HG03064 (cell line): ENCODE data around the gene NMNAT3.

Experiments used
- ATAC-seq: cut with Tn5 transposase; IDR thresholded peaks from one replicate; pipeline ENCODE4 v1.9.1; 2021; ENCODE audit warnings: low read depth; ENCODE audit not compliant: unreplicated experiment

Gene NMNAT3

DNA sequence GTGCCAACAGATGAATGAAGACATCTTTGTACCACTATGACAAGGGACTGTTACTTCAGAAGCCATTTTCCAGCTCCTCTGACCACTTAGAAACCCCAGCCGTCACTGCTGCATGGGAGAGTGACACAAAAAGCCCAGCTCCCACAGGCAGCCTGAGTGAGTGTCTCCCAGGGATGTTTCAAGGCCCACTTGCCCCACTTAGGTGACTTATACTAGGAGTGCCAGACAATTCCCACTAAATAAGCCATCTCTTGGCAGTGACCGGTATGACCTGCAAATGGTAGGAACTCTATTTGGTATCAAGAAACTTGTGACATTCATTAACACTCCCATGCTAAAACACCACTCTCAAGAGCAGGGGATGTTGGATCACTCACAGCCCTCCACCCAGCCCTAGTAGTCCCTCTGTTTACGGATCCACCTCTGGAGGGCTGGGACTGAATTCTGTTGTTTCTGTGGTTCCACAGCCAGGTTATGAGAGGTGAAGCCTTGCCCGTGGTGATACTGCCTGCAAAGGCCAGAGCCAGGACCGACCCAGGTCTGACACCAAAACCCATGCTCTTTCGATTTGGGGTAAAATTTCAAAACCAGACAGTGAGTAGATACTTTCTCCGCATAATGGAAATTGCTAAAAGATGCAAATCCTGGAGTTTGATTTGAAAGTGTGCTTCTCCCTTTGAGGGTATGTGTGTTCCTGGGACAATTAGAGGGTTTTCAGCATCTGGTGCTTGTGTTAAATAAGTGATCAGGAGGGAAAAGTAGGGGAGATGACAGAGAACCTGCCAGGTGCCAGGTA is 152.7 kb downstream of the NMNAT3 start:
- ATAC-seq: no peak

DNA sequence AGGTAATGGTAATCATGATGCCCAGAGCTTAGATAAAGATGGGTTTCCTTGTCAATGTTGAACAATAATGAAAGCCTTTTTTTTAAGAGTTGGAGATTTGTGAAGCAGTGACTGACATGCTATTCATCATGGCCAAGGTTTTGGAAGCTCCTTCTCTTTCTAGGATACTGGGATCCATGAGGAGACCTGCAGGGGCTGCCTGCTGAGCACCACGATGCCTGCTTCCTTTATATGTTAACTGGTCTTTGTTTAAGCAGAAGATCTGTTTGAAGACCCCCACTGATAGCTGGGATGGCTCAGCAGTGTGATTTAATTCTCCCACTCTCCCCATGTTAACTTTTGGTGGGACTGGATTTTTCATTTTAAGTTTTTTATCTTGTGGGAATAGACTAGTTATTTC is 154.1 kb downstream of the NMNAT3 start:
- no peak for ATAC-seq

GRCh38 chr3:139523166-139523565 is 154.6 kb downstream of the NMNAT3 start:
- ATAC-seq: no peak

DNA sequence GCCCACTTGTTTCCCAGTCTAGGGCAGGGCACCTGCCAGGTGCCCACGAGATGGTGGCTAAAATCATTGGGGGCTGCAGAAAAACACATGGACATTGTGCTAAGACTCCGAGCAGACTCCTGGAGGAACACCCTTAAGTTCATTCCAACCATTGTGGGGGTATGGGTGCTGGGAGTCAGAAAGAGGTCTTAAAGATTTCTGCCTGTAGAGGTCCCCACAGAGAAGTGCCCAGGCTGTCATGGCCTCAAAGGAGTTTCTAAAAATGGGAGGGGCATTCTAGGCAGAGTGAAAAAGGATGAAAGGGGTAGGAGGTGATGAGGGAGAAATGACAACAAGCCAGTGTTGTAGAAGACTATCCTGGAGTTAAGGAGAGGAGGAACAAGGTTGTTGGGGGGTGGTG is 155.4 kb downstream of the NMNAT3 start:
- ATAC-seq: no peak

GRCh38 chr3:139521816-139522215 is 156.0 kb downstream of the NMNAT3 start:
- ATAC-seq: no peak

DNA sequence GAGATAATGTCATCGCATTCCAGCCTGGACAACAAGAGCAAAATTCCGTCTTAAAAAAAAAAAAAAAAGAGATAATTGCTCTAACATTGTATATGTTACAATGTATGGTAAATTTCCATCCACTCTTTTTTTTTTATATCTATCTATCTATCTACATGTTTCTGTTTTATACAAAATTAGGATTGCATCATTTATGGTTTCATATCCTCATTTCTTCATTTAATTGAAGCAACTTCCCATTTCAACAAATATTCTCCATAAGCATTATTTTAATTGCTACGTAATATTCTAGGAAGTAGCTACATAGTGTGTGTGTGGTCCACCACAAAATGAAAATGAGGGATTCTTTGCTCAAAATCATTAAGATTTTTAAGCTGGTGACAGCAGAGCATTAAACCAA is 156.6 kb downstream of the NMNAT3 start:
- ATAC-seq: no peak

GRCh38 chr3:139519998-139520737 is 157.6 kb downstream of the NMNAT3 start:
- no peak for ATAC-seq

DNA sequence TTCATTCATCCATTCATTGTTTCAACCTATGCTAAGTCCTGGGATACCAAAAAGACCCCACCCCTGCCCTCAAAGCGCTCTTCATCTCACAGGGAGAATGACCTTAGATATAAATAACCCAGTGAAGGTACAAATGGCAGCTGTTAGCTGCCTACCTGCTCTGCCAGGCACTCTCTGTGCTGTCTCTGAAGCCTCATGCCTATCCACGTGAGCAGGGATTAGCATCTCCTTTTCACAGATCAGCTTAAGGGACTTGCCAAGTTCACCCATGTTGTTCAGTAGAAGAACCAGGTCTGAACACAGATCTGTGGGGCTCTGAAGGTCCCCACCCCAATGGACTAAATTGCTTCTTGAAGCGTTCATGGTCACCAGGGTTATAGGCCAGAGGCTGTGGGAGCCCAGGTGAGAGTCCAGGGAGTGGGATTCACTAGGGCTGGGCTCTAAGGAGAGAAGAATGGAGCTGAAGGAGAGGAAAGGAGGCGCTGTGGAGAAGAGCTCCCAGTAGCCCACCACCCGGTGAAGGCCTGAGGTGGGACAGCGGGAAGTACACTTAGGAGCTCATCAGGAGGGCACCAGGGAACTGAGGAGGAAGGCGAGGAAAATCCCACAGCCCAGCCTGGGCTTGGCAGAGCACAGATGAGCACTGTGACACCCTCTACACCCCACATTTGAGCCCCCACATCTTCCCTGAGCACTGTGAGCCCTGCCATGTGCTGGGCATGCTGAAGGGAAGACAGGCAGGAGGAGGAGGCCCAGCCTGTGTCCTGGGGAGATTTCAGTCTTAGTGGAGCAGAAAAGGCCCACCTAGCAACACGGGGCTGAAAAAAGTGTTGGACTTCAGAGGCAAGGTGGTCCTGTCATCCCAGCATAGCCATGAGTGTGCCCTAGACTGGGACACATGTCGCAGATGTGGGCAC is 158.6 kb downstream of the NMNAT3 start:
- ATAC-seq: no peak

DNA sequence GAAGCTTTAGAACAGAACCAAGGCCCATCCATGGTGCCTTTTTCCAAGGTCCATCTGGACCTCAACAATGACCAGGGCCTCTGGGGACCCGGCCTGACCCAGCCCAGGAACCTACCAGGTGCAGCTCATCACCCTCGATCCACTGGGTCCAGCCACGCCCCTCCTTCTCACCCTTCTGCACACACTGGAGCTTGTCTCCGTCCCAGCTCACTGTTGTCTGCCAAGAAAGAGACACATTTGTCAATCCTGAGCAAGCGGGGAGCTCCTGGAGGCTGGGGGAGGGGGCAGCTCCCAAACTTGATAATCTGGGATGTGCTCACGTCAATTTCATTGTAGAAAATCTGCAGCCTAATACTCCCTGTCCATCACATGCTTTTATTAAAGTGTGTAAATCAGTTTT is 159.5 kb downstream of the NMNAT3 start:
- ATAC-seq: no peak

GRCh38 chr3:139517321-139518065 is 160.3 kb downstream of the NMNAT3 start:
- no peak for ATAC-seq

- ATAC-seq: no peak
Observed at GRCh38 chr3:139514741-139515140, 163.0 kb downstream of the NMNAT3 start.
